GM19328 (cell line): ENCODE data around the gene MED13.
"Not testable (repeated sequence)": the region's sequence is repeated elsewhere in the genome, so short reads cannot be mapped to it uniquely, and the experiment has no call there.

Experiments used
- ATAC-seq: cut with Tn5 transposase; IDR thresholded peaks from one replicate; pipeline ENCODE4 v1.9.1; 2021; ENCODE audit warnings: mild to moderate bottlenecking, moderate library complexity; ENCODE audit not compliant: unreplicated experiment

MED13 gene

DNA sequence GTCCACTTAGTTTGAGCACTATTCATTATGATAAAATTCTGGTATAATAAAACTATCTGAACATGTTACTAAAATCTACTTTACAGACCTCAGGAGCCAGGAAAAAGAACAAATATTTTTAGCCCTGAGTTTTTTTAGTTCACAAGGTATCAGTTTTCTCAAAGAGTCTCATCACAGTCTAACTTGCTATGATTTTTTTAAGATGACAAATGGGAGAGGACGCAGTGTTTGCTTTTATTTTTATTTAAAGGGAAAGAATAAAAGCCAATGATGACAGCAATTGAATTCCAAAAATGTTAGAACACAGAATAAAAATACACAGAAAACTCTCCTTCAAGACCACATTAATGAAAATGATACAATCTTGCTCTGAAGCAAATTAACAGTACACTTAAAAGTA lies 7.4 kb downstream of the MED13 start:
- ATAC-seq: no peak

DNA sequence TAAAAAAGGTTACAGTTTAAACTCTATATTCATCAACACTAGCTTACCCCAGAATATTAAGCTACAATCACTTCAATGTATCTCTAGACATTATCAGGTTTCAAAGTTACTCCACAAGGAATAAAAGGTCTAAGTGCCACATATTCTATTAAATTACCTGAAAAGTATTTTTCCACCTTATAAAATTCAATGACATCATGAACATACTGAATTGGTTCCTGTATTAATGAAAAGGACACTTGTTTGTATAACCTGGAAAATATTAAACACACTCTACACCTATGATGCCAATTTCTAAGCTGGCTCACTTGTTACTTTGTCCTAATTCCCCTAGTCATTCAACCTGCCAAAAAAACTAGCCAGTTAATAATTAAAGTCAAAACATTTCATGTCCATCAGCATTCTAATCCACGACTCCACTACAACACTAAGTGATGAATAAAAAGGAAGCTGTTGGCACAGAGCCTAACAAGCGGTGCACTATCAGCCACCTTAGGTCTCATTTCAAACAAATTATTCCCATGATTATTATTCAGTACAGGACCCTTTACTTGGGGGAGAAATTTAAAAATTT lies 12.2 kb downstream of the MED13 start:
- ATAC-seq: no peak

DNA sequence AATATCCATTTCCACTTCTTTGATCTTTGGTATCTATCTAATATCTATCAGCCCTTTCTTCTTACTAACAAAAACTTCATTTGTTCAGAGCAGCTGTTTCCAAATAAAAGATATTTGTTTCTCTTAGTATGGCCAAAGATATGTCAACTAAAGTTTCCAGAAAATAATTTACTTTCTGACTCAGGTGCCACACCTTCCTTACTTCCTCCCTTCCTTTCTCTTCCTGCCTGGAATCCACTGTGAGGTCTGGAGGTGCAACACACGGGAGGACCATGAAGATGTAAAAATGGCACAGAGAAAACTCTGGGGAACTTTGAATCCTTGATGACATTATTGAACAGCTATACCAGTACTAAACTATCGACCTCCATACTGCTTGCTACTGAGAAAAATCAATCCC lies 14.0 kb downstream of the MED13 start:
- ATAC-seq: no peak

DNA sequence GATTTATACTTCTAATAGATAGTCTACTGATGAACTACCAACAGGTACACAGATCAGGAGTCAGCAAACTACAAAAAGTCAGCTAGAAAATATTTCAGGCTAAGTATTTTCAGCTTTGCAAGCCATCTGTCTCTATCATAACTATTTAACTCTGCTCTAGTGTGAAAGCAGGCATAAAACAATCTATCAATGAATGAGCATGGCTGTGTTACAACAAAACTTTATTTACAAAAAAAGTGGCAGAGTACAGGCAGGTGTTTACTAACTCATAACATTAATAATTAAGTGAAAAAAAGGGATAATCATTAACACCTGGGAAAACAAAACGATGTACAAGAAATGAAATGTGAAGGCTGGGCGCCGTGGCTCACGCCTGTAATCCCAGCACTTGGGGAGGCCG lies 15.8 kb downstream of the MED13 start:
- no peak for ATAC-seq

DNA sequence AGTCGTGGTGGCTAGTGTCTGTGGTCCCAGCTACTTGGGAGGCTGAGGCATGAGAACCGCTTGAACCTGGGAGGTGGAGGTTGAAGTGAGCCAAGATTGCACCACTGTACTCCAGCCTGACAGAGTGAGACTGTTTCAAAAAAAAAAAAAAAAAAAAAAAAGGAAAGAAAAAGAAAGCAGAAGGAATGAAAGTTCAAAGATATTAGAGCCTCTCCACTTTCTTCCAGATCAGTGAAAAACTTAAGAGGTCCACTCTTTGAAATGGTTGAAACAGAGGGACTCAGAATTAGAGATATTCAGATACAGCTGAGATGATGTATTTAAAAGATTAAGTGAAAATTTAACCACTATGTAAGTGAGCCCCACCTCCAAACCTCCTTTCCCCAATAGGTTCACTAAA lies 16.8 kb downstream of the MED13 start:
- no peak for ATAC-seq

DNA sequence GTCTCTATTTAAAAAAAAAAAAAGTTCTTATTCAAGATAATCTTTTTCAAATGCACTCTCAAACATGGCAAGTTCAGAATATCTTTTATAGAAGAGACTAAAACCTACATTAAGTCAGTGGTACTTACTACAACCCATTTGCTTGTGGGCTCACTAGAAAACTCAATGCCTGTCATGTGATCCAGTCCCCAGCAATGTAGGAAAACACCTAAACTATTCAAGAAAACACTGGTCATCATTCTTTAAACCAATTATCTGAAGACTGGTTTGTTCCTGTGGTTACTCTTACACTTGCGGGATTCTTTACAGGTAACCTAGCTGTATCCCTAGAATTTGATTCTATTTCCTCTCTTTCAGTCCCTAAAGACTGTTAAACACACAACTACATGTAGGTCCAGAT lies 19.6 kb downstream of the MED13 start:
- ATAC-seq: no peak

DNA sequence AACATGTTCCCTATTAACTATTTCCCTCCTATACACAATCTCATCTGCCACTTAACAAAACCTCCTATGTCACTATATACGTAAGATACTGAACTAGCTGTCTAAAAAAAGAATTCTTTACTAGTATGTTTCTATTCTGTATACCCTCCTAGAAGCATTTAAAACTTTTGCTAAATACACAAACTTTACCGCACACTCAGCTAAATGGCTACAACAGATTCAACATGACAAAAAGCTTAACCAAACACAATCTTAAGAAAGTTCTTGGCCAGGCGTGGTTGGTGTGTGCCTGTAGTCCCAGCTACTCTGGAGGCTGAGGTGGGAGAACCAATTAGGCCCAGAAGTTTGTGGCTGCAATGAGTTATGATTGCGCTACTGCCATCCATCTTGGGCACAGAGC lies 20.0 kb downstream of the MED13 start:
- ATAC-seq: no peak

DNA sequence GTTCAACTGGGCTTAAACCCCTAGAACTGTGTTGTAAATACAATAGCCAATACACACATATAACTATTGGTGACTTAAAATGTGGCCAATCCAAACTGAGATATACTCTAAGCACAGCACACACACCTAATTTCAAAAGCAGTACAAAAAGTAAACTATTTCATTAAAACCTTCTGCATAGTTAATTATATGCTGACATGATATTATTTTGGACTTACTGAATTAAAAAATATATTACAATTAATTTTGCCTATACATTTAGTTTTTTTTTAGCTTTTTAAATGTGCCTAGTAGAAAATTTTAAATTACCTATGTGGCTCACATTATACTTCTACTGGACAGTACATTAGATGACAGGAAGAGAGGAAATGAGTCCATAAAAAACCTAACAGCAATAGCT lies 21.5 kb downstream of the MED13 start:
- no peak for ATAC-seq

DNA sequence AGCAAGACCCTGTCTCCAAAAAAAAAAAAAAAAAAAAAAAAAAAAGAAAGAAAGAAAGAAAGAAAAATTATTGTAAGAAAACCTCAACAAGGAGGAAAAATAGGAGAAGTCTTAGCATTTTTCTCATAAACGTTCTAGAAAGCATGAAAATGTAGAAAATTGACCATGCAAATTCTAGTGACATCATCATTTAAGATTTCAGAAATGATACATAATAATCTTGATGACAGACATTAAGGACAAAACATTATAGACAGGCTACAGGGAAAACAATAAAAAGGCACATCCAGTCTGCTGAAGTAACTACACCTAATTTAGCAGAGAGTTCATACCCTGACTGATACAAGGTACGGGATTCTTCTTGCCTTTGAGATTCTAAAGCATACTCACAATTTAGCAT lies 21.9 kb downstream of the MED13 start:
- ATAC-seq: no peak

DNA sequence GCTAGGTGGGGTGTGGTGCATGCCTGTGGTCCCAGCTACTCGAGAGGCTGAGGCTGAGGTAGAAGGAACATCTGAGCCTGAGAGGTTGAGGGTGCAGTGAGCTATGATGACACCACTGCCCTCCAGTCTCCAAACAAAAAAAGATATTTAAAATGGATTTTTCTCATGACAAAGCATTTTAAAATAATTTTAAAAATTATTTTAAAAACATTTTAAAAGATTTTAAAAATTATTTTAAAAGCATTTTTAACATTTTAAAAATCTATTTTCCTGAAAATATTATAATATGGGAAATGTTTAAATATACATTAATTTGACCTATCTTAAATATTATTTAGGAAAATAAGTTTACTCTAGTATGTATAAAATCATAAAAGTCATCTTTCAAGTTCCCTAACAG lies 26.8 kb downstream of the MED13 start:
- ATAC-seq: no peak

DNA sequence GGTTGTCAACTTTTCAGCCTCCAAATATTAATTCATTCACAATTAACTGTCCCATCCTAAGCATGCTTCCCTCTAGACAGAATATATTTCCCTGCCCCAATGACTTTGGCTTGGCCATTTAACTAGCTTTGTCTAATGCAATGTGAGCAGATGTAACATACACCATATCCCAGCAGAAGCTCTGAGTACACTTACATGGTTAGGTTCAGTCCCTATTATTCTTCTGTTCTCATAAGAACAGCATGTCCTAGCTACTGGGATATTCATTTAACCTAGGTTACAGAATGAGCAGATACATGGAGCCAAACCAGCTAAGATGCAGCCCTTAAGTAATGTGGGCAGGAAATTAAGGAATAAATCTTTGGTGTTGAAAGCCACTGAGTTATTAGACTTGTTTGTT lies 31.8 kb downstream of the MED13 start:
- no peak for ATAC-seq

DNA sequence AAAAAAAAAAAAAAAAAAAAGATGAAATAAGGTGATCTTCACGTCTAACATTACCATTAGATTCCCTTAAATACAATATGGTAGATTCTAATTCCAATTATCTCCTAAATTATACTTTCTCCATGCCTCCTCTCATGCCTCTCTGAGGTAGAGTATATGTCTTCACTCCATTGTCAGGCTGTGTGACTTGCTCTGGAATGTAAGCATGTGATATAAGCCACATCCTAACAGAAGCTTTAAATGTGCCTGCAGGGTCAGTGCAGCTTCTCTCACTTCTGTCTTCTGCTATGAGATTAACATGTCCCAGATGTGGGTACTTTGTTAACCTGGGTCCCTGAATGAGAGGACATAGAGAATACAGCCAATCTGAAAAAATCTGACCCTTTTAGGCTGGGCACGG lies 32.6 kb downstream of the MED13 start:
- ATAC-seq: no peak

DNA sequence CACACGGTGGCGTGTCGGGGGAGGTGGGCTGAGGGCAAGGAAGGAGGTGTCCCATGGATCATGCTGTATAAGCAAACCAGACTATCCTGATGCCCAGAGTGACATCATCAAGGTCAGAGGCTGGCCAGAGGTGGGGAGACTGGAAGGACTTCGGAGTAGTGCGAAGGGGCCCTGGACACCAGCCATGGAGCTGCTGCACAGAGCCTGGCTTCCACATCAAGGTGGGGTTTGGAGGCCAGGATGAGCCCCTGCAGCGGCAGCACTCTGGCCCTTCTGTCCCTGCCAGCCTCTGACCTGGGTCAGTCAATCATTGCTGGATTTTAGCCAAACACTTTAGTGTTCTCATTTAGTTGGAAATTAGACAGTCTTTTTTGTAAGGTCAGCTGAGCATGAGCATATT lies 34.8 kb downstream of the MED13 start:
- no peak for ATAC-seq

DNA sequence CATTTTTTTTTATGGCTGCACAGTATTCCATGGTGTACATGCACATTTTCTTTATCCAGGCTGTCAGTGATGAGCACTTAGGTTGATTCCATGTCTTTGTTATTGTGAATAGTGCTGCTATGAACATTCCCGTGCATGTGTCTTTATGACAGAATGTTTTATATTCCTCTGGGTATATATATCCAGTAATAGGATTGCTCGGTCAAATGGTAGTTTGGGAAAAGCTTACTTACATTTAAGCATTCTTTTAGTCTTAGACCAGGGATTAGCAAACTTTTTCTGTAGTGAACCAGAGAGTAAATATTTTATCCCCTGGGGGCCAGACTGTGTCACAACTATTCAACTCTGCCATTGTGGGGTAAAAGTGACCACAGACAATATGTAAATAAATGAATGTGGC lies 40.2 kb downstream of the MED13 start:
- no peak for ATAC-seq

DNA sequence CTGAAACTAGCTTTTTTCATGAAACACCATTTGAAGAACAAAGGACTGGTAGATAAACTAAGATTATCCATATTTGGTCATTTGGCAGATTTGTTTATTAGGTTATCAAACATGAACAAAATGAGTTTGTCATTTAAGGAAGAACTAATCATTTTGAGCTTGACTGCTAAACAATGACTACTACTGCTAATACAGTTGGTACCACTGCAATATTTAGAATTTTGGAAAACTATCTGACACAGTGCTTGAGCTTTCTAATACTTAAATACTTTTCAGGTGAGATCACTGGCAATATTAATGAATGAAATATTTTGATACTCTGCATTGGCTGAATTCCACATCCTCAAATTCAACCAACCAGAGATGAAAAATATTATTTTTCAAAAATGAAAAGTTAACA lies 47.2 kb downstream of the MED13 start:
- no peak for ATAC-seq

DNA sequence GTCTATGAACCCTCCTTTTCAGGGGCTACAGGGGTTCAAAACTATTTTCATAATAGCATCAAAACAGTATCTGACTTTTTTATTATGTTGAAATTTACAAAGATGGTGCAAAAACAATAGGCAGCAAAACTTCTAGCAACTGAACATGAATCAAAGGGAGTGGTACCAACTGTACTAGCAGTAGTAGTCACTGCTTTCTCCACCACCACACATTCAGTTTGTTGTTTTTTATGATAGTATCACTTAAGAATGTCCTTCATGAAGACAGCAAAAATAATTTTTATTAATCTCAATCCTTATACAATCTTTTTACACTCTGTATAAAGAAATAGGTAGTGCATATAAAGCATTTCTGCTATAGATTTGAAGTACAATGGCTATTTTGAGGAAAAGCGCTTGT lies 47.6 kb downstream of the MED13 start:
- no peak for ATAC-seq

DNA sequence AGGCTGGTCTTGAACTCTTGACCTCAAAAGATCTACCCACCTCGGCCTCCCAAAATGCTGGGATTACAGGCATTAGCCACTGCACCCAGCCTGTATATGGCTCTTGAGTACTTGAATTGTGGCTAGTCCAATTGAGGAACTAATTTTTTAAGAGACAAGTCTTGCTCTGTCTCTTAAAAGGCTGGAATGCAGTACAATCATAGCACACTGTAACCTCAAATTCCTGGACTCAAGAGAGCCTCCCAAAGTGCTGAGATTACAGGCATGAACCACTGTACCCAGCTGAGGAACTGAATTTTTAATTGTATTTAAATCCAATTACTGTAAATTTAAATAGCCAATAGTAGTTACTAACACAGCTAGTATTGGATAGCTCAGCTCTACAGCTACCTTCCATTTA lies 50.6 kb downstream of the MED13 start:
- ATAC-seq: no peak

DNA sequence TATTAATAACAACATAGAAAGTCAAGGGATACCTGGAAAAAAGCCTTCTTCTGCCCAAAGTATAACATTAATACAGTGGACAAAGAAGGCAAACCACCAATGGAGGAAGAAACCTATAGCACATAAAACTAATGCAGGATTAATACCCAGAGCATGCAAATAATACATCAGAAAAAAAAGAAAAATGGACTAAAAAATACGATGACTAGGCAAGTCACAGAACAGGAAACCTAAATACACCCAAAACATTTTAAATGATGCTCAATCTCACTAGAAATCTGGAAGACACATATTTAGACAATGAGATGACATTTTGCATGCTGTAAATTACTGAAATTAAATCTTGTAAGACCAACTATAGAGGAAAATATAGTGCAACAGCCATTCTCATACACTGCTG lies 55.9 kb downstream of the MED13 start:
- ATAC-seq: no peak

DNA sequence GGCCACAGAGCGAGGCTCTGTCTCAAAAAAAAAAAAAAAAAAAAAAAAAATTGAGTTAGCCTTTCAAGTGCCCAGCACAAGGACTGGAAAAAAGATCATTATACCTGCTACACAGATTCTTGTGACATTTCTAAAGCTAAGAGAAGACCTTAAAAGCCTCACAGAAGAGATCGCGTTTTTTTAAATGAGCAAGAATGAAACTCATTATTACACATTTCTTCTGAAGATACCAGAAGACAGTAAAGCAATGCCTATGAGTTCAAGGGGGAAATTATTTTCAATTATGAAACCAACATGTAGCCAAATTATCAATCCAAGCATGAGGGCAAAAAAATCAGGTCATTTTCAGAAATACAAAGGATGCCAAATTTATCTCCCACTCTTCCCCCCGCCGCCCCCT lies 56.8 kb downstream of the MED13 start:
- no peak for ATAC-seq

DNA sequence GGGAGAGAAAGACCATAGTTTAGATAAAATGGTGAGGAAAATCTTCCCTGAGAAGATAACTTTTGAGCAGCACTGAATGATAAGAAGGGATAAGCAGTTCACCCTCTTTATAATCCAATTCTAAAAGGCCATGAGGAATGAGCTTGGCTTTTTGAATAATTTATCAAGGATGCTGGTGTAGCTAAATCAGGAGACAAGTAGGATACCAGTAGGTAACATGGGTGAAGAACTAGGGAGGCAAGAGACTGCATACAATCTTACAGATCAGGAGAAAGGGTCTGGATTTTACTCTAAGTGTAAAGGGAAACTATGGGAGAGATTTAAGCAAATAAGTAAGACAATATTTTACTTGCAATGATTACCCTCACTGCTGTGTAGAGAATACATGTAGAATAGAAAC lies 60.7 kb downstream of the MED13 start:
- ATAC-seq: no peak

DNA sequence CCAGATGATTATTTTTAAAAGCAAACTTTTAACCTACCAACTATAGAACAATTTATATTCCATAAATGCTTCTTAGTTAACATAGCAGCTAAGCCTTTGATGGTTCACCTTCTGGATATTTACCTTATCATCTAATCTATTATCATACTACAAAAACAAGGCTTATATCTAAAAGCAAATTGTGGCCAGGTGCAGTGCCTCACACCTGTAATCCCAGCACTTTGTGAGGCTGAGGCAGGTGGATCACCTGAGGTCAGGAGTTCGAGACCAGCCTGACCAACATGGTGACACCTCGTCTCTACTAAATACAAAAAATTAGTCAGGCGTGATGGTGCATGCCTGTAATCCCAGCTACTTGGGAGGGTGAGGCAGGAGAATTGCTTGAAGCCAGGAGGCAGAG lies 61.9 kb downstream of the MED13 start:
- ATAC-seq: not testable (repeated sequence)

DNA sequence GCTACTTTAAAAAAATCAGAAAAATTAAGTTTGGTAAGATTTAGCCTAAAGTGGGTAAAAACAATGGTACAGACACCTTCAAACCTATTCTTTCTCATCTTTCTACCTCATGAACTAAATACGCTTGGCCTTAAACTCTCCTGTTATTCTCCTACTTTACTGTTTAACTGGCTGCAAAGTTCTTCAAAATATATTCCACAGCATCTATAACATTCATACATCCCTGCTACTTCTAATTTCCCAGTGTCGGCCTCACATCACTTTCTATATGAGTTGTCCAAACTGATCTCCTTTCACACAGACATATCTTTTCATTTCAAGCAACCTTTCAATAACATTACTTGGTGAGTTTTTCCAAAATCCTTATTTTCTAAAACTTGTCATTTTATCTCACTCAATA lies 64.0 kb downstream of the MED13 start:
- no peak for ATAC-seq

DNA sequence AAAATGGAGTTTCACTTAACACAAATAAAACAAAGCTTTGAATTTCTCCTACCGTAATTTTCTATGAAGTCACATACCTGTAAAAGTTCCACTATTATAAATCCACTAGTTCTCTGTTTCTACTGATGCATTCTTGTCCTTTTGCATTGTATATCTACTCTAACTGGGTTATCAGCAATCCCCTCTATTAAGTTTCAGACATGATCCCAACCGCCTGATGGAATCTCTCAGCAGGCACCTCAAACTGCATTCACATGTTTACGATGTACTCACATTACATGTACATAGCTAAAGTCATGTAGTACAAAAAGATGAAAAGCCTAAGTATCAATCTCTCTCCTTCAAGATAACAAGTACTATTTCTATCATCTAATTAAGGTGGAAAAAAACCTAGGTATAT lies 64.9 kb downstream of the MED13 start:
- no peak for ATAC-seq

DNA sequence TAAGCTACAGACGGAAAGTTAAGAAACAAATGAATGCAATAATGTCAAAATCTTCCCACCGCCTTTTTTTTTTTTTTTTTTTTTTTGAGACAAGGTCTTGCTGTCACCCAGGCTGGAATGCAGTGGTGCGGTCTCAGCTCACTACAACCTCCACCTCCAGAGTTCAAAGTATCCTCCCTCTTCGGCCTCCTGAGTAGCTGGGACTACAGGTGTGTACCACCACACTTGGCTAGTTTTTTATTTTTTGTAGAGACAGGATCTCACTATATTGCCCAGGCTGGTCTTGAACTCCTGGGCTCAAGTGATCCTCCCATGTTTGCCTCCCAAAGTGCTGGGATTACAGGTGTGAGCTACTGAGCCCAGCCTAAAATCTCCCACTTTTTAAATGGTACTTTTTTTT lies 66.5 kb downstream of the MED13 start:
- ATAC-seq: not testable (repeated sequence)
